Retinal pigment epithelial cell (primary cell): ENCODE measurements around the gene AREL1.
A peak's percentile ranks its signal among the peaks of the same experiment; 100 is the strongest.

Experiments
- DNase-seq: peaks from one replicate; pipeline ENCODE4 v3.0.0-alpha.2; 2010; ENCODE audit warnings: low read depth
- H3K4me3 ChIP-seq: 2 replicates; pipeline ENCODE4 v1.5.1; 2011; ENCODE audit warnings: mild to moderate bottlenecking, low read length, control low read depth, moderate library complexity
- CTCF ChIP-seq: conservative IDR thresholded peaks from 2 replicates; pipeline ENCODE4 v1.5.1; 2011; ENCODE audit warnings: low read depth, low read length, control low read depth, inconsistent platforms

The AREL1 gene

GRCh38 chr14:74653386-74654138 is 59.3 kb downstream of the AREL1 start:
- no peak for TF ChIP-seq CTCF

GRCh38 chr14:74652541-74652940 is 60.3 kb downstream of the AREL1 start:
- no peak for DNase-seq
- no peak overlapping the region for H3K4me3 ChIP-seq
- no peak for TF ChIP-seq CTCF

More at GRCh38 chr14:74653386-74654138, 59.3 kb downstream of the AREL1 start:
- H3K4me3 ChIP-seq: no peak overlapping the region
- DNase-seq: peak; percentile 88

GRCh38 chr14:74650927-74651686 is 61.8 kb downstream of the AREL1 start:
- no peak for DNase-seq
- H3K4me3 ChIP-seq: no peak overlapping the region
- TF ChIP-seq CTCF: no peak

- DNase-seq: no peak
- H3K4me3 ChIP-seq: no peak overlapping the region
- TF ChIP-seq CTCF: no peak
Observed at GRCh38 chr14:74649673-74650072, 63.2 kb downstream of the AREL1 start.

GRCh38 chr14:74649167-74649566 is 63.7 kb downstream of the AREL1 start:
- H3K4me3 ChIP-seq: no peak overlapping the region
- no peak for TF ChIP-seq CTCF
- DNase-seq: no peak

- no peak for TF ChIP-seq CTCF
- no peak for DNase-seq
- H3K4me3 ChIP-seq: no peak overlapping the region
Observed at GRCh38 chr14:74648601-74649000, 64.3 kb downstream of the AREL1 start.
